DOHH2 (cell line): ENCODE results near the gene RAB3A.

Source experiments
- H3F3A ChIP-seq: fragments of 200-600 bp; sonication (generic), shearing (Covaris generic); 2 replicates; pipeline ENCODE4 v1.6.0; 2016; ENCODE audit warnings: antibody characterized with exemption, mild to moderate bottlenecking; ENCODE audit not compliant: control insufficient read depth, insufficient read depth
- H3K27ac ChIP-seq: fragments of 200-600 bp; sonication (generic); 2 replicates; pipeline ENCODE4 v1.5.1; 2014; ENCODE audit warnings: low read depth, mild to moderate bottlenecking, low read length, moderate library complexity
- H3K27me3 ChIP-seq: fragments of 200-600 bp; sonication (generic); 2 replicates; pipeline ENCODE4 v1.6.1; 2014; ENCODE audit warnings: mild to moderate bottlenecking, low read length, mixed read lengths; ENCODE audit not compliant: control insufficient read depth
- H3K36me3 ChIP-seq: fragments of 200-600 bp; sonication (generic); 2 replicates; pipeline ENCODE4 v1.6.1; 2014; ENCODE audit warnings: mild to moderate bottlenecking, low read length, moderate library complexity, mixed read lengths; ENCODE audit not compliant: control insufficient read depth
- H3K4me1 ChIP-seq: fragments of 200-600 bp; sonication (generic); 2 replicates; pipeline ENCODE4 v1.6.1; 2014; ENCODE audit warnings: mild to moderate bottlenecking, low read length, mixed read lengths; ENCODE audit not compliant: control insufficient read depth
- H3K4me2 ChIP-seq: fragments of 200-600 bp; sonication (generic); 2 replicates; pipeline ENCODE4 v1.6.0; 2014; ENCODE audit warnings: mild to moderate bottlenecking, low read length, moderate library complexity
- H3K4me3 ChIP-seq: fragments of 200-600 bp; sonication (generic); 2 replicates; pipeline ENCODE4 v1.5.1; 2014; ENCODE audit warnings: mild to moderate bottlenecking, low read length, mixed read lengths
- H3K79me2 ChIP-seq: fragments of 200-600 bp; sonication (generic); 2 replicates; pipeline ENCODE4 v1.6.1; 2014; ENCODE audit warnings: mild to moderate bottlenecking, low read length, mixed read lengths; ENCODE audit not compliant: control insufficient read depth
- H3K9me2 ChIP-seq: fragments of 200-600 bp; sonication (generic); replicated peaks from 2 replicates; pipeline ENCODE4 v1.6.1; 2014; ENCODE audit warnings: mild to moderate bottlenecking, low read length, mixed read lengths; ENCODE audit not compliant: control insufficient read depth
- H3K9me3 ChIP-seq: fragments of 200-600 bp; sonication (generic); 2 replicates; pipeline ENCODE4 v1.6.1; 2014; ENCODE audit warnings: antibody characterized with exemption, low read length, mixed read lengths; ENCODE audit not compliant: control insufficient read depth, insufficient read depth
- H4K20me1 ChIP-seq: fragments of 200-600 bp; sonication (generic); 2 replicates; pipeline ENCODE4 v1.6.0; 2014; ENCODE audit warnings: low read depth, mild to moderate bottlenecking, antibody characterized with exemption, low read length, moderate library complexity; ENCODE audit not compliant: control insufficient read depth, insufficient read depth
- EZH2phosphoT487 ChIP-seq: fragments of 200-600 bp; sonication (generic); IDR thresholded peaks from 2 replicates; pipeline ENCODE4 v1.6.1; 2017; ENCODE audit warnings: borderline replicate concordance, mild to moderate bottlenecking, antibody characterized with exemption, low read length, moderate library complexity, mixed read lengths
- TF ChIP-seq, protein P1 (sequence below): fragments of 200-600 bp; sonication (generic); IDR thresholded peaks from one replicate; pipeline ENCODE4 v1.5.1; 2014; ENCODE audit warnings: antibody characterized with exemption, mild to moderate bottlenecking, low read depth, low read length; ENCODE audit not compliant: poor library complexity, severe bottlenecking

RAB3A gene

DNA sequence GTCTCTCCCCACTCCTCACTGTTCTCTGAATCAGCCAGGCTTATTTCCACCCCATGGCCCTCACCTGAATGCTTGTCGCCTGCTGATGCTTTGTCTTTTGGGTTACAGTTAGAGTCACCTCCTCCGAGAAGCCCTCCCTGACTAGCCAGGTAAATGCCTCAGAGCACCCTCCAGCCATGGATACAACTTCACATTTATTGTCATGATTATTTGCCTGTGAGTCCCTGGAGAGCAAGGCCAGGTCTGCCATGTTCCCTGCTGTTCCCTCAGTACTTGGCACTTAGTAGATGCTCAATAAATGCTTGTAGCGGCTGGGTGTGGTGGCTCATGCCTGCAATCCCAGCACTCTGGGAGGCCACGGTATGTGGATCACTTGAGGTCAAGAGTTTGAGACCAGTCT, 26.1 kb upstream of the RAB3A start:
- TF ChIP-seq, protein P1, sequence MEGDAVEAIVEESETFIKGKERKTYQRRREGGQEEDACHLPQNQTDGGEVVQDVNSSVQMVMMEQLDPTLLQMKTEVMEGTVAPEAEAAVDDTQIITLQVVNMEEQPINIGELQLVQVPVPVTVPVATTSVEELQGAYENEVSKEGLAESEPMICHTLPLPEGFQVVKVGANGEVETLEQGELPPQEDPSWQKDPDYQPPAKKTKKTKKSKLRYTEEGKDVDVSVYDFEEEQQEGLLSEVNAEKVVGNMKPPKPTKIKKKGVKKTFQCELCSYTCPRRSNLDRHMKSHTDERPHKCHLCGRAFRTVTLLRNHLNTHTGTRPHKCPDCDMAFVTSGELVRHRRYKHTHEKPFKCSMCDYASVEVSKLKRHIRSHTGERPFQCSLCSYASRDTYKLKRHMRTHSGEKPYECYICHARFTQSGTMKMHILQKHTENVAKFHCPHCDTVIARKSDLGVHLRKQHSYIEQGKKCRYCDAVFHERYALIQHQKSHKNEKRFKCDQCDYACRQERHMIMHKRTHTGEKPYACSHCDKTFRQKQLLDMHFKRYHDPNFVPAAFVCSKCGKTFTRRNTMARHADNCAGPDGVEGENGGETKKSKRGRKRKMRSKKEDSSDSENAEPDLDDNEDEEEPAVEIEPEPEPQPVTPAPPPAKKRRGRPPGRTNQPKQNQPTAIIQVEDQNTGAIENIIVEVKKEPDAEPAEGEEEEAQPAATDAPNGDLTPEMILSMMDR = no peak
- TF ChIP-seq EZH2phosphoT487 = no peak
- Histone ChIP-seq H3K27ac (no peak overlapping the region), H3F3A (peaks cover 11% of the 10 kb centered on the region), H3K4me1 (peaks cover 62% of the 10 kb centered on the region), H3K79me2 (no peaks in the 10 kb centered on the region), H3K4me3 (no peak overlapping the region), H3K9me3 (no peaks in the 10 kb centered on the region), H4K20me1 (peaks cover 4% of the 10 kb centered on the region; the same call in 1 of the 2 replicates), H3K36me3 (no peaks in the 10 kb centered on the region), H3K4me2 (no peak overlapping the region), H3K9me2 (no peaks in the 10 kb centered on the region), H3K27me3 (peaks cover 33% of the 10 kb centered on the region)

DNA sequence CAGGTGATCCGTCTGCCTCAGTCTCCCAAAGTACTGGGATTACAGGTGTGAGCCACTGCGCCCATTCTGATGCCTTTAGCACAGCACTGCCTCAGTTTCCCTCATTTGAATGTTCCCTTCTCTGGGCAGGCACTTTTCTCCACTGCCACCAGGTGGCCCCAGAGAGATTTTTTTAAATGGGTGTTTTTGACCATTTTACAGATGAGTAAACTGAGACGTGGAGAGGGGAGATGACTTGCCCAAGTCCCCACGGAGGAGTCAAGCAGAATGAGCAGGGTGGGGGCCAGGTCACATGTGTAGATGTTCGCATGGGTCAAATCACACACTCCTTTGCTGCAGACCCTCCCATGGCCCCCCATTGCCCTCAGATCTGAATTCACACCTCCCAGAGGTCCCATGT, 25.6 kb upstream of the RAB3A start:
- H3K79me2 ChIP-seq = no peaks in the 10 kb centered on the region

DNA sequence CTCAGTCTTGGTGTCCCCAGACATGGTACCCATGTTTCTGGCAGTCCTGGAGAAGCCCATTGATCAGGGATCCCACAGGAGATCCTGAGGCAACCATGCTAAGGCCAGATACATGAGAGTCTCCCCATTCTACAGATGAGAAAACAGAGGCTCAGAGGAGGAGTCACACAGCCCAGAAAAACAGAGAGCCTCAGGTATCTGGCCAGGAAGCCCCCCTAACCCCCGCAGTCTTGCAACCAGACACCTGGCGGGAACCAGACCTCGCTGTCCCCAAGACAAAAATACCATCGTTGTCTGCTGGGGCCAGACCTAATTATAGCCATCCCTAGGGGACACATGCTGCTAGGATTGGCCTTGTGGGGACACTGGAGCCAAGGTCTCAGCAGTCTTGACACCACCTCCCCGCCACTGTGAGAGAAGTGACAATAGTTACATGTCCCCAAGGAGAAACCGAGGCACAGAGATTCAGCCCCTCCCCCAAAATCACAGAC, 24.0 kb upstream of the RAB3A start:
- H3K27me3 ChIP-seq = peaks cover 30% of the 10 kb centered on the region
- H3K4me1 ChIP-seq = peaks cover 70% of the 10 kb centered on the region

More for the DNA sequence above, 25.6 kb upstream of the RAB3A start:
- Histone ChIP-seq H4K20me1 (peaks cover 4% of the 10 kb centered on the region; the same call in 1 of the 2 replicates), H3K4me2 (no peak overlapping the region), H3K27me3 (peaks cover 34% of the 10 kb centered on the region), H3K27ac (no peak overlapping the region), H3K9me2 (no peaks in the 10 kb centered on the region), H3K4me3 (no peak overlapping the region), H3K36me3 (no peaks in the 10 kb centered on the region), H3F3A (peaks cover 11% of the 10 kb centered on the region), H3K9me3 (no peaks in the 10 kb centered on the region), H3K4me1 (peaks cover 66% of the 10 kb centered on the region)
- no peak for TF ChIP-seq EZH2phosphoT487
- TF ChIP-seq, protein P1 = peak; percentile 70

More for the DNA sequence above, 24.0 kb upstream of the RAB3A start:
- H3K9me3 ChIP-seq = no peaks in the 10 kb centered on the region
- H3K9me2 ChIP-seq = no peaks in the 10 kb centered on the region
- H3K79me2 ChIP-seq = no peaks in the 10 kb centered on the region
- no peak overlapping the region for H3K27ac ChIP-seq
- H3K4me2 ChIP-seq = 0 out of 2 replicates have a peak overlapping the region, but pooled peaks have one; percentile 9
- TF ChIP-seq EZH2phosphoT487 = no peak
- TF ChIP-seq, protein P1 = no peak
- H3K36me3 ChIP-seq = no peaks in the 10 kb centered on the region
- peaks cover 4% of the 10 kb centered on the region; the same call in 1 of the 2 replicates for H4K20me1 ChIP-seq
- H3F3A ChIP-seq = peaks cover 11% of the 10 kb centered on the region
- no peak overlapping the region for H3K4me3 ChIP-seq
